Measurements from ENCODE around the gene SUFU. TPM values are rescaled to one million over a fixed set of nuclear protein-coding genes. Genes with fewer than 3 reads are reported as not detected.
A peak's percentile ranks its signal among the peaks of the same experiment; 100 is the strongest.

The SUFU gene
- total RNA-seq, 1 donor from 2014 or later: 17.3 TPM

DNA sequence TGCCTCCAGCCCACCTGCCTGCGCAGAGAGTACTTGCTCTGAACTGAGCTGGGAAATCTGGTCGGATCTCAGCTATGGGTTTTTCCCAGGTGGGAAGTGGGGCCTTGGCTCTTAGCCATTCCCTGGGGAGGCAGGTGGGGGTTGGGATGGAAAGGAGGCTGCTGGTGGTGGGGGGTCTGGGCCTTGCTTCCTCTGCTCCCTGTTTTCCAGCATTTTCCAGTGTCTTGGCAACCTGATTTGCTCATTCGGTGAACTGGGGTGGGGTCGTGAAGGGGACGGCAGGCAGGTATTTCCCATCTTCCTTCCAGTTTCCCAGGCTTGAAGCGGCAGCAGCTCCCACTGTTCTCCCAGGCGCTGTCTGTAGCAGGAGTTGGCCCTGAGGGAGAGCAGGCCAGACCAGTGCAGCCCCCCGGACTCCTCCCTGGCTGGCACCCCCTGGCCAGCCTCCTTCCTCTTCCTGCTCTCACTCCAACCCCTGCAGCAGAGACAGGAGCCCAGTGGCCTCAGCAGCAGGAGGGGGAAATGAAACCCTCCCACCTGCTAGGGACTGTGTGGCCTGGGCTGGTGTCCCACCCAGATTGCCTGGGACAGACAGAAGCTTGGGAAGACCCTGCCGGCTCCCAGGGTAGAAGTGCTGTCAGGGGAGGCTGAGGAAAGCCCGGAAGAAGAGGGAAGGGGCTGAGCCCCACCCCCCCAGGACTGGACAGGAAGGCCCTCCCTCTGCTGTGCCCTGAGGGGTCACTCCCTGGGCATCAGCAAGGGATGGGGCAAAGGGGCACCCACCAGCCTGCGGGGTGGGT, 147.1 kb downstream of the SUFU start:
- TF ChIP-seq, protein P1, sequence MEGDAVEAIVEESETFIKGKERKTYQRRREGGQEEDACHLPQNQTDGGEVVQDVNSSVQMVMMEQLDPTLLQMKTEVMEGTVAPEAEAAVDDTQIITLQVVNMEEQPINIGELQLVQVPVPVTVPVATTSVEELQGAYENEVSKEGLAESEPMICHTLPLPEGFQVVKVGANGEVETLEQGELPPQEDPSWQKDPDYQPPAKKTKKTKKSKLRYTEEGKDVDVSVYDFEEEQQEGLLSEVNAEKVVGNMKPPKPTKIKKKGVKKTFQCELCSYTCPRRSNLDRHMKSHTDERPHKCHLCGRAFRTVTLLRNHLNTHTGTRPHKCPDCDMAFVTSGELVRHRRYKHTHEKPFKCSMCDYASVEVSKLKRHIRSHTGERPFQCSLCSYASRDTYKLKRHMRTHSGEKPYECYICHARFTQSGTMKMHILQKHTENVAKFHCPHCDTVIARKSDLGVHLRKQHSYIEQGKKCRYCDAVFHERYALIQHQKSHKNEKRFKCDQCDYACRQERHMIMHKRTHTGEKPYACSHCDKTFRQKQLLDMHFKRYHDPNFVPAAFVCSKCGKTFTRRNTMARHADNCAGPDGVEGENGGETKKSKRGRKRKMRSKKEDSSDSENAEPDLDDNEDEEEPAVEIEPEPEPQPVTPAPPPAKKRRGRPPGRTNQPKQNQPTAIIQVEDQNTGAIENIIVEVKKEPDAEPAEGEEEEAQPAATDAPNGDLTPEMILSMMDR (IDR thresholded peaks at IDR 0.05): no peak
- Histone ChIP-seq H3K4me1 (peaks cover 34 to 56% of the 10 kb centered on the region in 2 donors), H3K27me3 (no peaks in the 10 kb centered on the region), H3K36me3 (peaks cover 35 to 50% of the 10 kb centered on the region in 2 donors), H3K9me3 (no peaks in the 10 kb centered on the region), H3K4me3 (peak overlapping the region in 1 of 2 donors; percentile 31), H3K27ac (peak overlapping the region; percentile 42 to 63)
- intact Hi-C loops (cut with DNase I): no loop called here
- no peak for DNase-seq (ENCODE audit: low spot score in 2 of 2)

DNA sequence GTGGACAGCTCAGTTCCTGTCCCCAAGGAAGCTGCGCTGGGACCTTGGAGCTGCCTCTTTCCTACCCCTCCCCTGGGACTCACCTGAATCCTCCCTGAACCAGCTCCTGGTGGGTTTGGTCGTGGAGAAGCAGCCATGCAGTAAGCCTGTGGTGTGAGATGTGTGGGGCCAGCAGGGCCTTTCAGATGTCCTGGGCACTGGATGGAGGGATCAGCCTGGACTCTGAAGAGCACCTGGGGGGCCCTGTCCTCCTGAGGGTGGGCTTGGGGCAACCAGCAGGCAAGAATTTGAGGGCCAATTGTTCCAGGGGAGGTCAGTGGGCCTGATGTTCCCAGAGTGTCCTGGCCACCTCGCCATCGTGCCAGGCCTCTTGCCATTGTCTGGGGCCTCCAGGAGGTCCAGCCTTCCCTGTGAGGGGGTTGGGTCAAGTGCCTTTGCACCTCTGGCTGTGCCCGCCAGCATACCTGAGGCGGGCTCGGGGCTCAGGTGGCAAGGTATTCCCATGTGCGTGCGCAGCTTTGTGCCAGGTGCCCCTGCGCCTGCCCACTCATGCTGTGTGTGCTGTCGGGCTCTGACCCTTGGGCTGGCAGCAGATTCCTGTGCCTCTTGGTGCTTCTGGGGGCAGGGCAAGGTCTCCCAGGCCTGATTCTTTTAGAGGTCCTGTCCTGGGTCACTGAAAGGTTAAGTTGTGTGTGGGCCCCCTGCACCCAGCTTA, 147.8 kb downstream of the SUFU start:
- Histone ChIP-seq H3K4me3 (peak overlapping the region in 1 of 2 donors; percentile 10), H3K9me3 (no peaks in the 10 kb centered on the region), H3K27ac (peak overlapping the region; percentile 42 to 63), H3K27me3 (no peaks in the 10 kb centered on the region), H3K4me1 (peaks cover 32 to 56% of the 10 kb centered on the region in 2 donors), H3K36me3 (peaks cover 42 to 58% of the 10 kb centered on the region in 2 donors)
- no peak for DNase-seq (ENCODE audit: low spot score in 2 of 2)
- TF ChIP-seq, protein P1 (IDR thresholded peaks at IDR 0.05): no peak
- intact Hi-C loops (cut with DNase I): no loop called here

DNA sequence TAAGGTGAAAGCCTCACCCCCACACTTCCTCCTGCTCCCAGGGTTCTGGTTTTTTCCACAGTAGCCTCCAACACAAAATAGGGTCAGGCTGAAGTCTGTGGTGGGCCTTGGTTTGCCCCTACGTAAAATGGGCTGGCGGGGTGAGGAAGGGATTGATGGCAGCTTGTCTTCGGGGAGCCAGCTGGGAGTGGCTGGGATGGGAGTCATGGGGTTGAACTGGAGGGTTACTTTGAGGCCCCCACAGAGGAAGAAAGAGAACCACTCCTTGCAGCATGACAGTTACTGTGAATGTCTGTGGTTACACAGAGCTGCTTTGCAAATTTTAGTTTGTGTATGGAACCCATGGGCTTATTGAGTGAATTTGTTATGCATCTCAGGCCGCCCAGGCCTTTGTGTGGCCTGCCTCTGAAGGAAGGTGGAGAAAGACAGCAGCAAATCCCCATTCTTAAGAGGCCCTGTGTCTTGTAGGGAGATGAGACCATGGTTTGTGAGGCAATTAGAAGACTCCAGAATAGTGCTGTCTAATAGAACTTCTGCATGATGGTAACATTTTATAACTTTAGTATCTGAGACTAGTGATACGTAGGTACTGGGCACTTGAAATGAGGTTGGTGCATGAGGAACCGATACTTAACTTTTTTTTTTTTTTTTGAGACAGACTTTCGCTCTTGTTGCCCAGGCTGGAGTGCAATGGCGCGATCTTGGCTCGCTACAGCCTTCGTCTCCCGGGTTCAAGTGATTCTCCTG, 148.6 kb downstream of the SUFU start:
- intact Hi-C loops (cut with DNase I): no loop called here
- H3K9me3 ChIP-seq: no peaks in the 10 kb centered on the region
- H3K4me1 ChIP-seq: peaks cover 26 to 50% of the 10 kb centered on the region in 2 donors
- H3K27me3 ChIP-seq: no peaks in the 10 kb centered on the region
- TF ChIP-seq, protein P1 (IDR thresholded peaks at IDR 0.05): no peak
- H3K27ac ChIP-seq: peak overlapping the region; percentile 42 to 53
- no peak overlapping the region for H3K4me3 ChIP-seq
- DNase-seq (ENCODE audit: low spot score in 2 of 2): no peak
- peaks cover 50 to 65% of the 10 kb centered on the region in 2 donors for H3K36me3 ChIP-seq

DNA sequence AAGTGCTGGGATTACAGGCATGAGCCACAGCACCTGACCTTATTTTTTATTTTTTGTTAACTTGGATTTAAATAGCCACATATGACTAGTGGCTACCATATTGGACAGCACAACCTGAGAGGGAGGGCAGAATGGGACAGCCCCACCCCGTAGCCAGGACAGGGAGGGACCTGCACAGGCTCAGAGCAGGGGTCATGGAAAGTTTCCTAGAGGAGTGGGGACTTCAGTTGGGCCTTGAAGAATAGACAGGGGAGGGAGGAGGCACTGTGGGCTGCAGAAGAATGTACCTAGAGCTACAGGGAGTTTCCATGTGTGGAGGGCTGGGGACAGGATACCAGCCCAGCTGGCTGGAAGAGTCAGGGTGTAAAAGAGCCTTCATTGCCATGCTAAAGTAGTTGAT, 149.3 kb downstream of the SUFU start:
- TF ChIP-seq, protein P1 (IDR thresholded peaks at IDR 0.05): no peak
- peaks cover 23 to 43% of the 10 kb centered on the region in 2 donors for H3K4me1 ChIP-seq
- intact Hi-C loops (cut with DNase I): no loop called here
- H3K27me3 ChIP-seq: no peaks in the 10 kb centered on the region
- H3K36me3 ChIP-seq: peaks cover 57 to 70% of the 10 kb centered on the region in 2 donors
- H3K4me3 ChIP-seq: no peak overlapping the region
- no peak for DNase-seq (ENCODE audit: low spot score in 2 of 2)
- H3K9me3 ChIP-seq: no peaks in the 10 kb centered on the region
- H3K27ac ChIP-seq: no peak overlapping the region

DNA sequence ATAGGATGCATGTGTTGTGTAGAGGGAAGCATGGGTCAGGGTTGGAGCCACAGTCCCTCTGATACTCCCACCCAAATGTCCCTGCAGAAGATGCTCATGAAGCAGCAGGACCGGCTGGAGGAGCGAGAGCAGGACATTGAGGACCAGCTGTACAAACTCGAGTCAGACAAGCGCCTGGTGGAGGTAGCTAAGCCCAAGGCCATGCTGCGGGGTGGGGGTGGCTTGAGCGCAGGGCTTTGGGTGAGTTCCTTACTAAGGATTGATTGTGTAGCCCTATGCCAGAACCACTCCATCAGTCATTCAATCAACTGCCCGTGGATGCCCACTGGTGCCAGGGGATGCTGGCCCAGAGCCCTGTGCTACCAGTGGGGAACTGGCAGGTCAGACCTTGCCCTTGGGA, 150.8 kb downstream of the SUFU start:
- no peak overlapping the region for H3K4me3 ChIP-seq
- peaks cover 12 to 28% of the 10 kb centered on the region in 2 donors for H3K4me1 ChIP-seq
- no peak overlapping the region for H3K27ac ChIP-seq
- peaks cover 61 to 75% of the 10 kb centered on the region in 2 donors for H3K36me3 ChIP-seq
- H3K9me3 ChIP-seq: no peaks in the 10 kb centered on the region
- no peak for DNase-seq (ENCODE audit: low spot score in 2 of 2)
- intact Hi-C loops (cut with DNase I): no loop called here
- TF ChIP-seq, protein P1 (IDR thresholded peaks at IDR 0.05): no peak
- no peaks in the 10 kb centered on the region for H3K27me3 ChIP-seq

All from ascending aorta (tissue), 2 donors.